Nephron (organoid): Measurements from ENCODE around the gene MICOS13.

Experiments used
- H3K27ac Mint-ChIP-seq, 3 experiments: 2 replicates each; pipeline ENCODE4 v1.8.0; 2020; ENCODE audit warnings: mixed read lengths in 3 of 3, mild to moderate bottlenecking in 2 of 3, moderate library complexity in 1 of 3
- H3K27me3 Mint-ChIP-seq: 2 replicates; pipeline ENCODE4 v1.8.0; 2021; ENCODE audit warnings: low read depth, mild to moderate bottlenecking, moderate library complexity, mixed read lengths
- H3K36me3 Mint-ChIP-seq: 2 replicates; pipeline ENCODE4 v1.8.0; 2020; ENCODE audit warnings: low read depth, mixed read lengths
- H3K4me1 Mint-ChIP-seq: 2 replicates; pipeline ENCODE4 v1.8.0; 2020; ENCODE audit warnings: mixed read lengths
- H3K4me3 Mint-ChIP-seq, 3 experiments: 2 replicates each; pipeline ENCODE4 v1.8.0; 2020; ENCODE audit warnings: mild to moderate bottlenecking in 3 of 3, mixed read lengths in 3 of 3, moderate library complexity in 2 of 3
- H3K9me3 Mint-ChIP-seq: 2 replicates; pipeline ENCODE4 v1.8.0; 2020; ENCODE audit warnings: mixed read lengths
- CTCF ChIP-seq, 3 experiments: fragments of 200-600 bp; sonication (generic); IDR thresholded peaks; one replicate each; pipeline ENCODE4 v1.5.0; 2021; ENCODE audit warnings: antibody characterized with exemption in 3 of 3; ENCODE audit not compliant: unreplicated experiment in 3 of 3

MICOS13 gene

GRCh38 chr19:5628919-5629481 is 51.3 kb downstream of the MICOS13 start:
- H3K4me3 Mint-ChIP-seq = no peak overlapping the region

GRCh38 chr19:5628461-5628860 is 51.9 kb downstream of the MICOS13 start:
- no peaks in the 10 kb centered on the region for H3K9me3 Mint-ChIP-seq
- no peaks in the 10 kb centered on the region for H3K27me3 Mint-ChIP-seq
- no peak for TF ChIP-seq CTCF (IDR thresholded peaks at IDR 0.05; ENCODE audit: unreplicated experiment in 3 of 3)
- peaks cover 56% of the 10 kb centered on the region for H3K4me1 Mint-ChIP-seq
- H3K4me3 Mint-ChIP-seq = no peak overlapping the region
- no peak overlapping the region for H3K27ac Mint-ChIP-seq
- peaks cover 63% of the 10 kb centered on the region for H3K36me3 Mint-ChIP-seq

More at GRCh38 chr19:5628919-5629481, 51.3 kb downstream of the MICOS13 start:
- Mint-ChIP-seq H3K4me1 (peaks cover 56% of the 10 kb centered on the region), H3K9me3 (no peaks in the 10 kb centered on the region), H3K27me3 (no peaks in the 10 kb centered on the region), H3K36me3 (peaks cover 63% of the 10 kb centered on the region), H3K27ac (no peak overlapping the region)
- TF ChIP-seq CTCF (IDR thresholded peaks at IDR 0.05; ENCODE audit: unreplicated experiment in 3 of 3) = no peak
